ENCODE data around the gene TRIAP1.

Gene TRIAP1

GRCh38 chr12:120429368-120429767, 16.8 kb downstream of the TRIAP1 start:
- no peak for DNase-seq (ENCODE audit: low spot score)

DNA sequence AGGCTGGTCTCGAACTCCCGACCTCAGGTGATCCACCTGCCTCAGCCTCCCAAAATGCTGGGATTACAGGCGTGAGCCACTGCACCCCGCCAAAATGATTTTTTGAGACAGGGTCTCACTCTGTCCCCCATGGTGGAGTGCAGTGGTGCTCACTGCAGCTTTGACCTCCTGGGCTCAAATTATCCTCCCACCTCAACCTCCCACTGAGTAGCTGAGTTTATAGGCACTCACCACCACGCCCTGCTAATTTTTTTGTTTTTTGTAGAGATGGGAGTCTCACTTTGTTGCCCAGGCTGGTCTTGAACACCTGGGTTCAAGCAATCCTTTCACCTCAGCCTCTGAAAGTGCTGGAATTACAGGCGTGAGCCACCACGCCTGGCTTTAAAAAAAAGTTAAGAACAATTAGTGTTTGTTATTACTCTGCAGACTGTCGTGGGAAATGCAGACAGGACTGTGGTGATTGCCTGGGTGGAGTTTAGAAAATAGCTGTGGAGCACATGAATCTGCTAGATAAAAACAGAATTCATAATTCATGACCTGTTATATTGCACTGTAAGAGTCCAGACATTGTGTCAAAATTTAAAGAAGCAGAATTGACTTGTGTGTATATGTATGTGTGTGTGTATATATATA, 17.5 kb downstream of the TRIAP1 start:
- no peak for DNase-seq (ENCODE audit: low spot score)

DNA sequence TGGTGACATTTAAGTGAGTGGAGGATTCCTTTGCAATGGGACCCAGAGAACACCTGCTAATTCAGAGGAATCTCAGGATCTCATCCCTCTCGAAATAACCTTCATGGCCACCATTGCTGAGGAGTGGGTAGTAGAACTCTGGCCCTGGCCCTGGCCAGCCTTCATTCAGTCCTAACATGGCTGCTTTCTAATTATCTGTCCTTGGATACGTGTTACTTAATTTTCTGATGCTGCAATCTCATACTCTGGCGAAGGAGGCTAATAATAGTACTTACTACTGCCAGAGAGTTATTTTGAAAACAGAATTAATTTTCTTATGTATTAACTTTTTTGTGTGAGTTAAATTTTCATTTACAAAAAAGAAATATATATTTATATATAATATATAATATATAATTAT, 20.4 kb downstream of the TRIAP1 start:
- DNase-seq (ENCODE audit: low spot score), result no peak

DNA sequence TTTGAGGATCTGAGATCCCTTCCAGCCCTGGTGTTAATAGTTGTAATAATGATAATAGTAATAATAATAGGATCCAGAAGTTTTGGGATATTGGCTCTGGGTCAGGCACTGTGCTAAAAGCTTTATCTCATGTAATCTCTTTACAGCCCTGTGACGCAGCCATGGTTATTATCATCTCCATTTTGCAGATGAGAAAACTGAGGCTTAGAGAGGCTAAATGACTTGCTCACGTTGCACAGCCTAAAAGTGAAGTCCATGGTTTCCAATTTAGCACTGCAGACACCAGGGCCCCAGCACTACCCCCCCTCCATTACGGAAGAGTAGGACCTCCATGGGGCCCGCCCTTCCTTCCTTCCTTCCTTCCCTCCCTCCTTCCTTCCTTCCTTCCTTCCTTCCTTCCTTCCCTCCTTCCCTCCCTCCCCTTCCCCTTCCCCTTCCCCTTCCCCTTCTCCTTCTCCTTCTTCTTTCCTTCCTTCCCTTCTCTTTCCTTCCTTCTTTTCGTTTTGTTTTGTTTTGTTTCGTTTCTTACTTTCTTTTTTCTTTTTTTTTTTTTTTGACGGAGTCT, 23.2 kb downstream of the TRIAP1 start:
- no peak for DNase-seq (ENCODE audit: low spot score)

DNA sequence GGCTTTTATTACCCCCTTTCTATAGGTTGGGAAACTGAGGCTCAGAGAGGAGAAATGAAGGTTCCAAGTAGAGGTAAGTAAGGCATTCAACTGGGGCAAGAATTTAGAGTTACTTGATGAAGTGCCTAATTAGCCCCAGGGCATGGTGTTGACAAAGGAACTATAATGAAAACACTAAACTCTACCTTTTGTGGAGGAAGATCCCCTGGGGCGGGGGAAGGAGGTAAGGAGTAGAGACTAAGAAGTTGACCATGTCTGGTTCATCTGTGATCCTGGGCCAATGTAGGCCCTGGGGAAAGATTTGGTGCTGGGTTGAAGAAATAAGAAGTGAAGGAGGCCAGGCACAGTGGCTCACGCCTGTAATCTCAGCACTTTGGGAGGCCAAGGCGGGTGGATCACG, 24.5 kb downstream of the TRIAP1 start:
- no peak for DNase-seq (ENCODE audit: low spot score)

DNA sequence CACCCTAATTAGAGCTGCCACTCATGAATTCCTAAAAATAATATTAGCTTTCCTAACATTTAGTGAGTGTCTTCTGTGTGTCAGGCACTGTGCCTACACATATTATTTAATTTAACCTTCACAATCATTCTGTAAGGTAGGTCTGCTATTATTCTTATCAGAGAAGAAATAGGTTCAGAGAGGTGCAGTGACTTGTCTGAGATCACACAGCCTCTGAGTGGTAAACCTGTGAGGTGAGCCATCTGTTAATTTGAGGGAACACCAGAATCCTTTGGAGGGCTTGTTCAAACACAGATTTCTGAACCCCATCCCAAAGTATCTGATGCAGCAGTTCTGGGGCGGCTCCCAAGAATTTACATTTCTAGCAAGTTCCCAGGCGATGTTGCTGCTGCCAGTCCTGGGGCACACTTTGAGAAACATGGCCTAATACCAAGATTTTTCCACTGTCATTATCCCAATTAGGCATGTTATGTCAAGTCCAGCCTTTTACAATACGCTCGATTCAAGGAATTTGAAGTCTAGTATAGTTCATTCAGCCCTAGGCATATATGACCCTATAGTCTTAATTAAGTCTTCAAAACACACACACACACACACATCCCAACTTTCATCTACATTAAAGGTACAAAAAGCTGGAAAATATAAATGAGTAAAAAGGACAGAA, 28.1 kb downstream of the TRIAP1 start:
- no peak for DNase-seq (ENCODE audit: low spot score)

DNA sequence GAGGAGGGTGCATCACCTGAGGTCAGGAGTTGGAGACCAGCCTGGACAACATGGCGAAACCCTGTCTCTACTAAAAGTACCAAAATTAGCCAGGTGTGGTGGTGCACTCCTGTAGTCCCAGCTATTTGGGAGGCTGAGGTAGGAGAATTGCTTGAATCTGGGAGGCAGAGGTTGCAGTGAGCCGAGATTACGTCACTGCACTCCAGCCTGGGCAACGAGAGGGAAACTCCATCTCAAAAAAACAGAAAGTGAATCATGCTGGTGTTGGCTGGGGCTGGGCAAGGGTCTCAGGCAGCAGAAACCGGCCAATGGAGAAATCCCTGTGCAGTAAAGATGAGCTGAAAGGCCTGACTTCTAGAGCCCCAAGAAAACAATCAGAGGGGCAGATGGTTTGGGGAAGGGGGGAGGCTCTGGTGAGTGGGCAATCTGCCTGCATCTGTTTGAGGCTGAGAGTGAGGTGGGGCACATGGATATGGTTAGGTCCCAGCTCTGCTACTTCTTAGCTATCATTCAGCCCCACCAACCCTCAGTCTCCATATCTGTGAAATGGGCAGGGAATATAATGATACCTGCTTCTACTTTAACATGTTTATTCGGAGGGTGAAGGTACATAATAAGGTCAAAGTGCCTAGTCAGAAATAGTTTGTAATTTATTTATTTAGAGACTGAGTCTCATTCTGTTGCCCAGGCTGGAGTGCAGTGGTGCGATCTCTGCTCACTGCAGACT, 29.5 kb downstream of the TRIAP1 start:
- no peak for DNase-seq (ENCODE audit: low spot score)

DNA sequence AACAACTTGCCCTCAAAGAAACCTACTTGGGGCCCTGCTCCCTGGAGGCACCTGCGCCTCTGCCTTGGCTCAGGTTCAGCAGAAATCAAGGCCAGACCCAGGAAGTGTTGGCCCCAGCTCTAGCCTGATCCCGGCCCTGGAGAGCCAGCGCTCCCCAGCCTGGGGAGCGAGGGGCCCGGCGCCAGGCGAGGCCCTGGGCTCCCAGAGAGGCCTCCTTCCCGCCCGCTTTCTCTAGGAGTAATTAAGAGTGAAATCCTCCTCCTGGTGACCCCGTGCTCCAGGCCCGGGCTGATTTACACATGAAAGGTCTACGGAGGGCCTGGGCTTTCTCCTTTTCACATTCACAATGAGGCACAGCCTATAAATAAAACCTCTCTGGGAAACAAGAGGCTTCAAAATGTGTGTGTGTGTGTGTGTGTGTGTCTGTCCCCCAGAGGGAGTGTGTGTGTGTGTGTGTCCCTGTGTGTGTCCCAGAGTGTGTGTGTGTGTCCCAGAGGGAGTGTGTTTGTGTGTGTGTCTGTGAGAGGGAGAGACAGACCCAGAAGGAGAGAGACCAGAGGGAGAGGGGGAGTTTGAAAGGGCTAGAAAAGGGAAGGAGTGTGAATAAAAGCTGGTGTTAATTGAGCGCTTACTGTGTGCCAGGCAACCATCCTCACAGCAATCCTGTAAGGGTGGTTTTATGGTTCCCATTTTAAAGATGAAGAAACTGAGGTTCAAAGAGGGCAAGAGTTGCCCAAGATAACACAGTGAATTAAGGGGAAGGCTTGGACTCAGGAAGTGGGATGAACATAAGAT, 32.1 kb downstream of the TRIAP1 start:
- no peak for DNase-seq (ENCODE audit: low spot score)

GRCh38 chr12:120412421-120412820, 33.8 kb downstream of the TRIAP1 start:
- DNase-seq (ENCODE audit: low spot score), result no peak

GRCh38 chr12:120408771-120409170, 37.4 kb downstream of the TRIAP1 start:
- DNase-seq (ENCODE audit: low spot score), result no peak

DNA sequence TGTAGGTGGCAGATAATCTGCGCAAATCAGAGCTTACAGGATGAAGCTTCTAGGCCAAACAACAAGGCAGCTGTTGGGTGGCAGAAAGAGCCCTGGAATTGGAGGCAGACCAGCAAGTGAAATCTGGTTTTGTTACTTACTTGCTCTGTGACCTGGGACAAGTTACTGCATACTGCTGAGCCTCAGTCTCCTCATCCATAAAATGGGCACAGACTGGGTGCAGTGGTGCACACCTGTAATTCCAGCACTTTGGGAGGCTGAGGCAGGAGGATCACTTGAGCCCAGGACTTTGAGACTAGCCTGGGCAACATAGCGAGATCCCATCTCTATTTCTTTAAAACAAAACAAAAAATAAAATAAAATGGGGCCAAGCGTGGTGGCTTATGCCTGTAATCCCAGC, 39.6 kb downstream of the TRIAP1 start:
- DNase-seq (ENCODE audit: low spot score), result no peak

DNA sequence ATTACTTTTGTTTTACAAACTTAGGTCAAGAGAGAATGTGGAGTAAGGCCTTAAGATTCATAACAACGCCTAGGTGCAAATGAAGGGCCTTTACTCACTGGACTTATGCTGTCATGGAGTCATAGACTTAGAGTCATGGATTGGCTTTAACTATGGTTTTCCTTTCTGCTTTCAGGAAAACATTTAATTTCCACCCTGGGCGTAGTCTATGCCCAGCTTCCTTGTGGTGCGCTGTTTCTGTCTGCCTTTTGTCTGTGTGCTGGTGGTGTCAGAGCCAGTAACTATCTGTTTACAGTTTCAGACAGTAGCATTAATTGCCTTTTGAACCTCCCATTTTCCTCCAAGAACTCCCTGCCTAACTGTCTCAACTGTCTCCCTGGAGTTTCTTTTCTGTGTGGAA, 40.1 kb downstream of the TRIAP1 start:
- no peak for DNase-seq (ENCODE audit: low spot score)

DNA sequence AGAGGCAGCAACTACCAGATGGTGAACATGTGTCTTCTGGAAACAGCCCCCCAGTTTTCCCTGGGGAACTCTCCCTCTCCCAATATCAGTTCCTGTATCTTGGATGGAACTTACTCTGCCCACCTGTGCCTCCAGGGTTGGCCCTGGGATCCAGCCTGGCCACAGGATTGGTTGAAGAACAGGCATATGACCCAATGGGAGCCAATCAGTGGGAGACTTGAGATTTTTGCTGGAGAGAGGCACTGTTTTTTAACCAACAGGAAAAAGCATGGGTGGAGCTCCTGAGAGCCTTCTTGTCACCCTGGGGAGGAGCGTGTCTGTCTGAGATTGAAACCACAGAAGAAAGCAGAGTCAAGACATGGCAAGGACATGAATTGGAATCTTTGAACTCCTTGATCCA, 41.9 kb downstream of the TRIAP1 start:
- DNase-seq (ENCODE audit: low spot score), result no peak

- DNase-seq (ENCODE audit: low spot score), result no peak
Measured at GRCh38 chr12:120403869-120404268, 42.3 kb downstream of the TRIAP1 start.

- DNase-seq (ENCODE audit: low spot score), result no peak
Measured at GRCh38 chr12:120402217-120402616, 44.0 kb downstream of the TRIAP1 start.

DNA sequence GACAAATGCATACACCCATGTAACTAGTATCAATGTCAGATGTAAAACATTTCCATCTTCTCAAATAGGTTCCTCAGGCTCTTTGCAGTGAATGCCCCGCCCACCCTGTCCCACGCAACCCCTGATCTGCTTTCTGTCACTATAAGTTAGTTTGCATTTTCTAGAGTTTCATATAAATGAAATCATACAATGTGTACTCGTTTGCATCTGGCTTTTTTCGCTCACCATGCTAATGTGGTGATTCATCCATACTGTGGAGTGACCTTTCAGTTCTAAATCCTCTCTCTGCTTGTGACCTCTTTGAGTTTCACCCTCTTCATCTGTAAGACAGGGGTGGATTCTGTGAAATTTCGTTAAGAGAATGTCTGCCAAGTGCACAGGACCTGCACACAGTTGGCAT, 46.7 kb downstream of the TRIAP1 start:
- no peak for DNase-seq (ENCODE audit: low spot score)

DNA sequence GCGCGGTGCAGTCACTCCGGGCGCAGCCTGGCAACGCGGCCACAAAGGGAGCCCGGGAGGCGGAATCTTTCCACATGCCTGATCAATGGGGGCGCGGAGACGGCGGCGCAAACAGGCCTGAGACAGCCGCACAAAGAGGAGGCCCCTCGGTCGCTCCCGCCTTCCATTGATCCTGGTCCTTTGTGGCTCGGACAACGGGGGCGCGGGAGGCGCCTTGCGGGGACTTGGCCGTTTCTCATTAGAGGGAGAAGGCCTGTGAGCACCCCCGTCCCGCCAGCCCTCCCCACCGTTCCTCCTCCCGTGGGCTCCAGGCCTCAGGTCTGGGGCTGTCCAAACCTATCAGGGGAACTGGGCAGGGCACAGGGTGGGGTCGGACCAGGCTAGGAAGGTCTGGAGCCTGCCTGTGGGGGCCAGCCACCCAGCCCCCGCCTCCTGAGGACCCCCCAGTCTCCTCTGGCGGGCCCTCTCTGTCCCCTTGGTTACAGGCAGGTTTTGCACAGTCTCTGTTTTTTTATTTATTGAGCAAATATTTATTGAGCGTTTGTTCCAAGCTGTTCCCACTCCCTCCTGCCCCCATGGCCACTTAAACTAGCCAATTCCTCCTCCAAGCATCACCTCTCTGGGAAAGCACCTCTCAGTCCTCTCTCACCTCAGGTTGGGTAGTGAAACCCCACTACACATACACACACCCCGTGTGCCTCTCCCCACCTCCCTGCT, 48.2 kb downstream of the TRIAP1 start:
- no peak for DNase-seq (ENCODE audit: low spot score)

DNA sequence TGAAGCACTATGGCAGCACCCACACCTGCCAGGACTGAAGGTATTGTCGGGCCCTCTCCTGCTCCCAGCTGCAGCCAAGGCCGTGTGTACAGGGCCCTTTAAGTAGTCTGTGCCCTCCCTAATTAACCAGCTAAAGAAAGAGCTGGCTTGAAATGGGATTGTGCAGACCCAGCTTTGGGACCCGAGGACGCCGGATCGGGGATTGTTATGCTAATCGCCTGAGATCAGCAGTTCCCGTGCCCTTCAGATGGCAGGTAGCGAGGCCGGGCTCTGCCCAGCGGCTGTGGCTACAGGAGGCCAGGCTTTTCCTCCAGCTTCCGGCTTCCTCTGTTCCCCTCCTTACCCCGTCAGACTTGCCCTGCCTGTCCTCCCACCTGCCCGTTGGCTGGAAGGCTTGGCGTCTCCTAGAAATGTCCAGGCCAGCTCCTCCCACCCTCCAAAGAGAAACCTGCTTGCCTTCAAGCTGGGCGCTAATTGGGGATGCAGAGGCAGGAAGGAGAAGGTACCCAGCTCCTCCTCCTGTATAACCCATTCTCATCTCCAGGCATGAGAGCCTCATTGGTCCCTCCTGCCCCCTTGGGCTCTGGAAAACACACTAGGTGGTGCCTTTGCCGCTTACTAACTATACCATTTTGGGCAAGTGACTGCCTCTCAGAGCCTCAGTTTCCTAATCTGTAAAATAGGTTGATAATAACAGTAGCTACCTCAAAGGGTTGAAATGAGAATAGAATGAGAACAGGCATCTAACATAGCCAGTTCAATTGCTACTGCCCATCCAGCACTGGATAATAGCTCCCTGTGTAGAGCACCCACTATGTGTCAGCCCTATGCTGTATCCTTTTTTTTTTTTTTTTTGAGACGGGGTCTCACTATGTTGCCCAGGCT, 51.5 kb downstream of the TRIAP1 start:
- no peak for DNase-seq (ENCODE audit: low spot score)

All from HuH-7.5 (cell line).